Ecto neural progenitor cell (in vitro differentiated cells): ENCODE results near the gene PLXNA4.

ENCODE experiments used
- DNase-seq: peaks from one replicate; pipeline ENCODE4 v3.0.0-alpha.2; 2018; ENCODE audit warnings: low spot score

The PLXNA4 gene

DNA sequence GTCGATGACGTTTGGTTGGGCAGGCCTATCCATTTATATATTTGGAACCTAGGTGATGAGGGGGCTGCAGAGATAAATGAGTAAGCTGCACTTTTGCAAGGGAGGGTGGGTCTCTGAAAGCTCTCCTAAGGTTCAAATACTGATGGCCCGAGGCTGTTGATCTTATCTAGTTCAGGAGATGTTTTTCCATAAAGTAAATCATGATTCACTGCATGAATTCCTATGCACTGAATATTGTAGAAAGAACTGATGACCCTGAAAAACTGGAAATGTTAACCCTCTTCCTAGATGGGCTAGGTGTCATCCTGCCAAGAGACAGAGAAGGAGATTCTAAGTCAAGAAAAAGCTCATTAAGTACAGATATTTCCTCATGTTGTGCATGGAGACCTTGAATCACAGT lies 459.9 kb downstream of the PLXNA4 start:
- DNase-seq, result no peak

DNA sequence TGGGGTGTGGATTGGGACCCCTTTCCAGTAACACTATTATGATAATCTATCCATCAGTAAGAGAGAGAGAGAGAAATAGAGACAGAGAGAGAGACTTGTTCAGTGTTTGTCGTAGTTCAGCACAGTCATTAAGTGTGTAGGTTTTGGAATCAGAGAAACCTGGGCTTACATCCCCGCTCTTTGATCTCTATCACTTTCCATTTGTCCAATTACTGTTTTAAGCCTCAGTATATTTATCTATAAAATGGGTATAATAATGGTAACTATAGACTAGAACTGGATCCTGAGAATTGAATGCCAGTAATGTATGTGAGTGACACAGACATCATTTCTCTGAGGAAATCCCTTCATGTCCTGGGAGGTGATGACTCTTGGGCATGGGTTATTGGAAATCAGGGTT lies 460.5 kb downstream of the PLXNA4 start:
- no peak for DNase-seq

DNA sequence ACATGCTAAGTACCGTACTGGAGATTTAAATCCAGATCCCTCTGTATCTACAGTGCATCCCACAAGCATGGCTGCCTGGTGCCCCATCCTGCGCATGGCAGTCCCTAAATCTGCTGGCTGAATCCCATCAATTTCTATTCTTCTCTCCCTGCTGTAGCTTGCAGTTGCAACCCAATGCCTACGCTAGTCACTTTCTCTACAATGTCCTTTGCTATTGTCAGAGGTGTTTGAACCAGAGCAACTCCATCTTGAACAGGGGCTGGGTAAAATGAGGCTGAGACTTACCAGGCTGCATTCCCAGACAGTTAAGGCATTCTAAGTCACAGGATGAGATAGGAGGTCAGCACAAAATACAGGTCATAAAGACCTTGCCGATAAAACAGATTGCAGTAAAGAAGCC lies 461.2 kb downstream of the PLXNA4 start:
- DNase-seq, result no peak

DNA sequence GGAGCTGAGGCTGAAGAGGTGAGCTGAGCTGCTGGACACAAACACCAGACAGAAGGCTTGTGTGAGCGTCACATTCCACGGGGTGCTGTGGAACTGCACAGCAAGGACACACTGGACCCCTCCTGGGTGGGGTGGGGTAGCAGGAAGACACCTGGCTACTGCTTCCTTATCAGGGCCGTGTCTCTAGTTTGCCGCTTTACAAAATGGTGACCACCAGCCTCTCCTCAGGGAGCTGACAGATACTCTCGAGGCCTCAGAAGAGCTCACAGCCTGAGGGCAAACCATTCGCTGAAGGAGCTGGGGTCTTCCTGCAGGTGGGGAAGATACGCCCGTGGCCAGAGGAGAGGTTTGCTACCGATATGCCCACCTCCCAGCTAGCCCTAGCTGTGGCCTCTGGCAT lies 461.9 kb downstream of the PLXNA4 start:
- DNase-seq, result no peak

DNA sequence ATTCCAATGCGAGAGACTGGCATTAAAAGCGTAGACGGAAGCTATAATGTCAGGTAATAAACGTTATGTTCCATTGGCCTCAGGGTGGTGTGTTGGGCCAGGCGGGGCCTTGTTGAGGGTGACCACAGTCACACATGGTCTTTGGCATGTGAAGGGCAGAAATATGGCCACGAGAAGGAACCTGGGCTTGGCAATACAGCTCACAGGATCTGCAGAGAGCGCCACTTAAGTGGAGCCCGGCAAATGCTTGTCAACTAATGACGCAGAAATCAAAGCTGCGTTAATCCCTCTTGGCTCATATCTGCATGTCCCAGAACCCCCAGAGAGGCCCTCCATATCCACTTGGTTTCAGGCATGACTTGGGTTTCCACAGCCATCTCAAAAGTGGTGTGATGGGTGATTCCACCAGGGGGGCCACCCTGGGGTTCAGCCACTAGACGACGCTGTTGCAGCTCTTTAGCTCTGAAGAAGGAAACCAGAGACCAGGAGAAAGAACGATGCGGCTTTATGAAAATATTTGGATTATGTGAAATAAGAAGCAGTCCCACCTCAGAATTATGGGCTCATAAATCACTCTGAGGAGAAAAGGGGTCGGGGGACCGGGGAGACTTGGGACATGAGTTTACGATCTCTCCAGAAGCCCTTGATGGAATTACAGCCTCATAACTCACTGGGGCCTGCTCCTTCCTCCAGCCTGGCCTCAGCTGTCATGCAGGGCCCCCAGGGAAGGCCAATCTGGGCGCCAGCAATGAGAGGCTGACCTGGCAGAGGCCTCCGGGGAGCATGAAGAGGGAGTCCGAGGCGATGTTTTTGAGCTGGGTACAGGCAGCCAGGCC lies 462.5 kb downstream of the PLXNA4 start:
- no peak for DNase-seq

DNA sequence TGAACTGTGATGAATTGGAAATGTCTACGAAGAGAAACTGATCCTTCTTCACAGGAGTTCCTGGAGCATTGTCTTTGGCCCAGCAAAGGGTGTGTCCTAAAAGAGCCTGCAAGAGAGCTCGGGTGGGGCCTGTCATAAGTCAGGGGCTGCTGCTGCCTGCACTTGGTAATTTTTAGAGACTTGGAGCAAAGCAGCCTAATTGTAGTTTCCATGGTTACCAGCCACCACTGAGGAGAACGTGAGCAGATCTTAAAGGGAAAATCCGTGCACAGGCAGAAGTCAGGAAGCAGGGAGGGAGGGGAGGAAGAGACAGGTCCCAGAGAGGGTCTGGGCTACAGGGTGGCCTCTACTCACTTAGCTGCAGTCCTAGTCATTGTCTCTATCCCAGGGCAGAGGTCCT lies 463.6 kb downstream of the PLXNA4 start:
- DNase-seq, result no peak

DNA sequence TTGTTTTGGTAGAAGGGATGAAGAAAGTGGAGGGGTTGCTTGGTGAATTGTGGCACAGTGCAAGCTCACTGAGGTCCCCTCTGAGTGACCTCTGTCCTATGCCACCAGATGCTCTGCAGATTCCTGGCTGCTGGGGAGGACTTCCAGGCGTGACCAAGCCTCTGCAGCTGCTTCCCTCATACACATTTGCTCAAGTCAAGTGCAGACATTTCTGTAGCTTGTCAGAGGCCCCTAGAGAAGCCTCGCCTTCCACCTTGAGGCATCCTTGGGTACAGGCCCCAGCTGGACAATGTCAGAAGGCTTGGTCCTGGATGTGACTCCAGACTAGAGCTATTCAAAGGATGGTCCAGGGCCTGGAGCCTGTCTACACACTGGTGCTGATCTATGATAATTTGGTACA lies 464.2 kb downstream of the PLXNA4 start:
- no peak for DNase-seq

DNA sequence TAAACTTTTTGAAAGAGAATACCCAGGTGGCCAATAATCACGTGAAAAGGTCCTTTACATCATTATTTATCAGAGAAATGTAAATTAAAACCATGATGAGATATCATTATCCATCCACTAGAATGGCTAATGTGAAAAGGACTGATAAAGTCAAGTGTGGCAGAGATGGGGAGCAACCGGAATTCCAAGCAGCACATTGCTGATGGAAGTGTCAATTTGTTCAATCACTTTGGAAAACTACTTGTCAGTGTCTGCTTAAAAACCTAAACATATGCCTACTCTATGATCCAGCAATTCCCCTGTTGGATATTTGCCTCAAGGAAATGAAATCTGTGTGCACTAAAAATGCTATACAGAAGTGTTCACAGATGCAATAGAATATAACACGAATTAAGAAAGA lies 465.6 kb downstream of the PLXNA4 start:
- no peak for DNase-seq

DNA sequence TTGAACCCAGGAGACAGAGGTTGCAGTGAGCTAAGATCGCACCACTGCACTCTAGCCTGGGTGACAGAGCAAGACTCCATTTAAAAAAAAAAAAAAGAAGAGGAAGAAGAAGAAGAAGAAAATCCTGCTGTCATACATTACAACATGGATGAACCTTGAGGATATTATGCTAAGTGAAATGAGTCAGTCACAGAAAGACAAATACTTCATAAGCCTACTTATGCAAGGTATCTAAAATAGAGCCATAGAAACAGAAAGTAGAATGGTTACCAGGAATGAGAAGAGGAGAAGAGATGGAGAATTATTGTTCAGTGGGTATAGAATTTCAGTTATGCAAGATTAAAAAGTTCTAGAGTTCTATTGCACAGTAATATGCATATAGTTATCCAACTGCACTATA lies 466.5 kb downstream of the PLXNA4 start:
- DNase-seq, result no peak

DNA sequence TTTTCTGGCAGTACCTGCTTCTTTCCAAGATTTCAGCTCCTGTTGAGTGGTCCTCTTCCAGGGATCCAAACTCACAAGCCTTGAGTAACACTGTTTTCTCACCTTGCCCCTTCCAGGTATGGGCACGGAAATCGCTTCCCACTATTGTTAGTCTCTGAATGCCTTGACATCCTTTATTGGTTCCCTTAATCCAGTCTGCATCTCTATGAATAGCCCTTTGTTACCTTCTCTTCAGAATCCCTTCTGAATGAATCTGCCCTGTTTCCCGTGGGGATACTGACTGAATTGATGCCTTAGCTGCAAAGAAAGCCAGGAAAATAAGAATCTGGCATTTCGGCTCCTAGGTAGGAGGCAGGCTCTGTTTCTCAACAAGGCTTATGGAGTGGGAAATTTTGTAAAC lies 467.7 kb downstream of the PLXNA4 start:
- no peak for DNase-seq

DNA sequence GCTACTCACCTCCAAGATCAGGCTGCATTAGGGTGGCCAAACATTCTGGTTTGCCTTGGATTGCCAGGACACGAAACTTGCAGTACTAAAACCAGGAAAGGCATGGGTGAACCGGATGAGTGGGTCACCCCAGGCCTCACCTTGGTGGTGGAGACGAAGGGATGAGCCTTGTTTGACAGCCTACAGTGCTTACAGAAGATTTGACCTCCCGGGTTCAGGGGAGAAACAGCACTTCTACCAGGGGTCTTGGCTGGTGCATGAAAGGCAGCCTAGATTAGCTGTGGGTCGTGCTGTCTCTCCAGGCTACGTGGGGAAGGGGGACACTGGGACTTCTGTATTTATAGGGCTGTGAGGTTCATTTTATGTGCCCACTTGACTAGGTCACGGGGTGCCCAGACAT lies 469.8 kb downstream of the PLXNA4 start:
- DNase-seq, result no peak

DNA sequence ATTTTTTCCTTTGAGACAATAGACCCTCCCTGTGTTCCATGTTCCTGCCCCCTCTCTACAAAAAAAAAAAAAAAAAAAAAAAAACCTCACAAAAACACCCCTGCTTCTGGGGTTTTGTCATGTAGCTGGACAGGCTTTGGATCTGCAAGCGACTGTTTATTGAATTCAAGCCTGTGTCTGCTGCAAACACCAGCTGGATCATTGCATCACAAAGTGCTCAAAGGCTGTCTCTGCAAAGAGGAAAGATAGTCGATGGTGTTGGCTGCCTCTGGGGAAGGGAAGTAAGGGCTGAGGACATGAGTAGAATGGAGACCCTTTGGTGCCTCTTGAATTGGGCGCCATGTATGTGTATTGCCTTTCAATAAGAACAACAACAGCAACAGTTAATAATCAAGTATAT lies 471.2 kb downstream of the PLXNA4 start:
- DNase-seq, result no peak

DNA sequence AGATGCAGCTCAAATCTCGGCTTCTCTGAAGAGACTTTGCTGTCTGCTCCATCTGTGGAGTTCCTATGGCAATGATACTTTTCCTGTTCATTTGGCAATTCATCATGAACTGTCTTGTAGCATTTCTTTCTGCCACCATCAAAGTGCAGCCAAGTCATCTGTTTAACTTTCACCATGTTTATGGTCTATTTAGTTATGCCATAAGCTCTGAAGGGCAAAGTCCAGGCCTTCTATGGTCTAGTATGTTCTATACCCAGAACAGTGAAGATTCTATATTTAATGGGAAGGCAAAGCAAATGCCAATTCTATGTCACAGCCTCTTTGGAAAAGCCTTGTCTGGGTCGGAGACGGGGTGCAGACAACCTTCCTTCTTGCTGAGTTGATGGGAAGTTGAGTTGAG lies 472.6 kb downstream of the PLXNA4 start:
- no peak for DNase-seq

DNA sequence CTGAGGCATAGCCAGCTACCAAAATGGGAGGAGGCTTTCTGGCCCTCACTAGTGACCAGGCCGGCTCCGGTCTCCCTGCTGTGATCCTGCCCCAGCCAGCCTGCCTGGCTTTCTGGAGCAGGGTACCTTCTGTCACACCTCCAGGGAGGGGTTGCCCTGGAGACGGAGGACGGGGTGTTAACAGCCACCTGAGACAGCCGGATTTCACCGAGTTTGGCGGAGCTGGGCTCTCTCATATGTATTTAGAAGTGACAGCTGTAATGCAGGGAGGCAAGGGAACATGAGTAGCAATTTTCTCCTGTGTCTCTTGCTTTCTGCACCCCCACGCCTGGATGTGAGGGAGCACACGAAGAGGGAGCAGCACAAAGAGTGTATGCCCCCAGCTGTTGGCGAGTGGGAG lies 473.3 kb downstream of the PLXNA4 start:
- no peak for DNase-seq

DNA sequence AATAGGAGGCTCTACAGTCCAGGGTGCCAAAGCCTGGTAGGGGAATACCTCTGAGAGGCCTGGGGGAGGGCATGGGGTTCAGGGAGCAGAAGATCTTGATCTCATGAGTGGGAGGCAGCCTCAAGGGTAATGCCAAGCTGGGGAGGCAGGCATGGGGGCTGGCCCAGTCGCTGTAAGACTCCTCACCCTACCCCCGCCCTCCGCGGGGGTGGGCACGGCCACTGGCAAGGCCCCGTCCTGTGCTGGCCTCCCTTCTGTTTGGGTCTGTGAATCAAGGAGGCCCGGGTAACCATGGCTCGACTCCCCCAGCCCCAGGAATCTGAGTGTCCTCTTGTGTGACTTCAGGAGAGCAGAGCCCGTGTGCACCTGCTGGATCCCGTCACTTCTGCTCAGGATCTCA lies 473.9 kb downstream of the PLXNA4 start:
- no peak for DNase-seq

DNA sequence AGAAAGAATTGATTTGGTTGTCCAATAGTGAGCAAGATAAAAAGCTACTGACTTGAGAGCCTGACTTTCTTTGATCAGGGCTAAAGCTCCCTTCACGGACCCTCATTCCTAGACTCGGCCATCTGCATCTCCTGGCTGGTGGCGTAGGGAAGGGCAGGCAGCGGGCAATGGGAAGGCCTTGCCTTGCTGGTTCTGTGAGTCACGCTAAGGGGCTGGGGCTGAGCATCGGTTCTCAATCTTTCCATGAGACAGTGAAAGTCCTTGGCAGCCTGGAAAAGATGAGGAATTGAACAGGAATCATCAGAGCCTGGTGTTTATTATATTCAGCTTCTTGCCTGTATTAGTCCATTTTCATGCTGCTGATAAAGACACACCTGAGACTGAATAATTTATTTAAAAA lies 475.3 kb downstream of the PLXNA4 start:
- no peak for DNase-seq

DNA sequence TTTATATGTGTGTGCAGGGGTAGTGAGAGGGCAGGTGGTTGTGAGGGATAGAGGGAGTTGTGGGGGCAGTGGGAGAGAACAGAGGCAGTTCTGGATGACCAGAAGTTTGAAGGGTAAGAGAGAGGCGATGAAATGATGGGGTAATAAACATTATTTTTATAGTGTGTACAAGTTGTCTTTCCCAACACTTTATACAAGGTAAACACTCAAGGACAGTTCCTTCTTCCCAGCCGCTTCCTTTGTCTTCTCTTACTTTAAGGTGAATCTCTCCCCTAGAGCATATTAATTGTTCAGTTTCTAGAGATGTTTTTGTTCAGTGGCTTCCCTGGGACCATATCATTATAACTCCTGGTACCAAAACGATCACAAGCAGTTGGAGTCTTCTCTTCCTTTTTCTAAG lies 475.8 kb downstream of the PLXNA4 start:
- no peak for DNase-seq

DNA sequence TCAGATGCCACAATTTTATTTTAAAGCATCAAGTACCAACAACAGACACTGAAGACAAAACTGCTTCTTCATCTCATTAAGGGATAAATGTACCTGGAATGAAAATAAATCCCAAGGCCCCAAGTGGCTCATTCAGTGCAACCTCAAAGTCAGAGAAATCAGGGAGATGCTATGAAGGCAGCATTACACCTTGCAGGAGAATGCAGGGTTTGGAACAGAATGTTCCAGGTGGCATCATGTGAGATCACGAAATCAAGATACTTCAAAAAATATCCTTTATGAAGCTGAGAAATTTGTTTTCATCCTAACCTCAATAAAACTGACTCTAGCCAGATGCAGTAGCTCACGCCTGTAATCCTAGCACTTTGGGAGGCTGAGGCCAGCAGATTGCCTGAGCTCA lies 477.1 kb downstream of the PLXNA4 start:
- DNase-seq, result no peak

DNA sequence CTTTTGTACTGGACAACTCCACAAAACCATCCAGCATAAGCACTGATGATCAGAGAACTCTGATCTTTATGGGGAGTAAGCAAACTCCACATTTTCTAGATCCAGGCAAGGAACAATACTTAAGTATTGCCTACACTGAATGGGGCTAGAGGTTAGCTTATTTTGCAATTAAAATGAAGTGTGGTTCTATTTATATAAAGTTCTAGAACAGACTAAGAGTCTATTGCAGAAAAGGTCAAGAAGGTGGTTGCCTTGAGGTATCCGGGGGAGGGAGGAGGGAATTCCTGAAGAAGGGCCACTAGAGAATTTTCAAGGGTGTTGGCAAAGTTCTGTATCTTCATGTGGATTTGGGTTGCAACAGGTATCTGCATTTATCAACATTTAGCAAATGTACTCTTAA lies 477.9 kb downstream of the PLXNA4 start:
- no peak for DNase-seq

DNA sequence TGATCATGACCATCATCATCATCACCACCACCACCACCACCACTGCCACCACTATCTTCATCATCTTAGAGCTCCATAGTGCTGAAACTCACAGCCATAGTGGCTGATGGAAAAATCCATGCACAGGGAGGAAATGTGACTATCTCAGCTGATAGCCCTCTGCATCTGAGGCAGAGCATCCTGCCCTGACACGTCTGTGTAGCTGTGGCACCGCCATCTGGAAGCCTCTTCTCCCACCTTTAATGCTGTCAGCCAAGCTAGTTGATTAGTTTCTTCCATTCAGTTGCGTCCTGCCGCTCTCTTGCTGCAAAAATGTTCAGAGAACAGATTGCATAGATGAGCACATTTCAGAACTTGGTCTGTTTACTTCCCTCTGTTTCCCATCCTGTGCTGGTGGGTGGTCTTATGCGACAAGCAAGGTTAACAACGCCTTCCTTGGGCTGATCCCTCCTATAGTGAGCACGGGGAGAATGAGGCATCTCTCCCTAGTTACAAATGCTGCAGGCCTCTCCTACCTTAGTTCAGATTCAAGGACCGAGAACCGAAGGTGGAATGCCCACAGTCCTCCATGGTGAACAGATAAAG lies 478.6 kb downstream of the PLXNA4 start:
- no peak for DNase-seq

DNA sequence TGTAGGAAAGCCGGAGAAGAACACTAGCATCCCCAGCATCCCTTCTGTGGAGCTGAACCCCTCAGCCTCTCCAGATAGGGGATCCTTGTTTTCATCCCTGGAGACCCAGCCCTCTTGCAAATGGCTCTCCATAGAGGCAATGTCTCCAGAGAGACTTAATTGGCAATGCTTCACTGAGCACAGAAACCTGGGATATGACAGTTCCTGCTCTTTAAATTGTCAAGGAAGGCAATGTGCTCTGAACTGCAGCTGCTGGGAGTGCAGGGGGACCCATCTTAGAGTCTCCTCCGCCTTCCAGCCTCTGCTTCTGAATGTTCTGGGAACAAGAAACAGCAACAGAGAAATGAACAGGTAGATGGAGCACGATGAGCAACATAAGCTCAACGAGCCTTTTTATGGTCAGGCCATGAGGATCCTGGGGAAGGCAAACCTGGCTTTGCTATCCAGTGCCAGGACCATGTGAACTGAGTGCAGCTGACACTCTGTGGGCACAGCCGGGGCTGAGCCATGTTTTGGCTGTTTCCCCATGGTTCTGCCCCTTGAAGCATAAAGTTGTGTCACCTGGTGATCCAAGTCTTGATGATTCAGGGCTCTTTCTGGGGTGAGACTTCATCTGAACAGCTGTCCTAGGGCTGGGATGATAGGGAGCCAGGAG lies 481.0 kb downstream of the PLXNA4 start:
- no peak for DNase-seq

DNA sequence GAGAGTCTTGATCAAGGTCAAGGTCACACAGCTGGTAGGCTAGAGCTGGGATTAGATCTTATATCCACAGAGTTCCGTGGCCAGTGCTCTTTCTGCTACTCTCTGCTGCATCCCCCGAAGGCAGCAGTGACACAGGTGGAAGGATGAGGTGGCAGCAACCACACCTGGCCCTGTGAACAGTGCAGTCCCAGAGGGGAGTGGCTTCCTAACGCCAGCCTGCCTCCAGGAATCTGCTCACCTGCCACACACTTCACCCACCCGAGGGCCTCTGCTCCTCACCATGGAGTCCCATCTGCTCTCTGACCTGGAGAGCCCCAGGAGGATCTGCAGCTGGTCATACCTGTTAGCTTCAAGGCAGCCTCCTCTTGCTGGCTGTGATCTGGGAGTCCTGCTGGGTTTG lies 484.2 kb downstream of the PLXNA4 start:
- DNase-seq, result no peak

DNA sequence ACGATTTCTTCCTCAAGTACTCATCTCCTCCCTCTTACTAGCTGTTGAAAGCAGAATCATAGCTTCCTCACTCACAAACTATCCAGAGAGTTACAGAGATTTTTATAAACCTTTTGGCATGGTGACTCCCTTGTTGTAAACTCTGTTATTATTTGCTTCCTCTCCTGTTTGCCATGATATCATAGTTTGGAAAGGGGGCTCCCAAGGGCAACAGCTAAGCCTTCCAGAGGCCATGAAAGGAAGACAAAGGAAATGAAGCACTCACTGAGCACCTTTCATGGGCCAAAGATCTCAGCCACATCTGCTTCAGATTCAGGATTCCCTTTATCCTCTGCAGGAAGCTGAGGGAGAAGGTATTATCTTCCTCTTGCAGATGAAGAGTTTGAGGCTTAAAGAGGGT lies 484.6 kb downstream of the PLXNA4 start:
- DNase-seq, result no peak

DNA sequence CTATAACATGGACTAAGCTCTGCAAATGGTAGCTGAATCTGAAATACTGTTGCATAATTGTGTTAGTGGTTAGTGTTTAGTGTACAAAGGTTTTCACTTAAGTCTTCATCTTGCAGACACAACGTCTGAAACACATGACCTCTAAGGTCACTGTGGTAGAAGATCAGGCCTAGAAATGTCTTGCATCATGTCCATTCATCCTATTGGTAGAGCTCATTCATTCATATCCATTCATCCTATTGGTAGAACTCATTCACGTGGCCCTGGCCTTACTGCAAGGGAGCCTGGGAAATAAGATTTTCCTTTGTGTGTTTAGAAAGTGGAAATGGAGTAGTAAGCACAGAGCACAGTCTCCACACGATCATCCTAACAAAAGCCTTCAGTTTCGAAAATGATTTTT lies 485.8 kb downstream of the PLXNA4 start:
- no peak for DNase-seq
